PFSK-1 (cell line): ENCODE measurements around the gene PXT1.

Experiments
- POLR2AphosphoS5 ChIP-seq: IDR thresholded peaks from 2 replicates; pipeline ENCODE4 v1.6.1; 2012; ENCODE audit warnings: low read depth, mild to moderate bottlenecking, control low read depth, low read length, moderate library complexity
- SIN3A ChIP-seq: IDR thresholded peaks from 2 replicates; pipeline ENCODE4 v1.6.1; 2012; ENCODE audit warnings: mild to moderate bottlenecking, low read length, moderate library complexity, borderline replicate concordance; ENCODE audit not compliant: insufficient read depth
- TAF1 ChIP-seq: IDR thresholded peaks from 2 replicates; pipeline ENCODE4 v1.6.1; 2012; ENCODE audit warnings: low read length, control low read depth, borderline replicate concordance; ENCODE audit not compliant: insufficient read depth
- TF ChIP-seq, protein P1 (sequence below), 2 experiments: IDR thresholded peaks; 2 replicates each; pipeline versions ENCODE4 v1.6.1 to v1.8.0; 2011 to 2012; ENCODE audit warnings: low read depth in 2 of 2, low read length in 2 of 2, control low read depth in 1 of 2, inconsistent platforms in 1 of 2, mild to moderate bottlenecking in 1 of 2, moderate library complexity in 1 of 2; ENCODE audit not compliant: insufficient read depth in 1 of 2

DNA sequence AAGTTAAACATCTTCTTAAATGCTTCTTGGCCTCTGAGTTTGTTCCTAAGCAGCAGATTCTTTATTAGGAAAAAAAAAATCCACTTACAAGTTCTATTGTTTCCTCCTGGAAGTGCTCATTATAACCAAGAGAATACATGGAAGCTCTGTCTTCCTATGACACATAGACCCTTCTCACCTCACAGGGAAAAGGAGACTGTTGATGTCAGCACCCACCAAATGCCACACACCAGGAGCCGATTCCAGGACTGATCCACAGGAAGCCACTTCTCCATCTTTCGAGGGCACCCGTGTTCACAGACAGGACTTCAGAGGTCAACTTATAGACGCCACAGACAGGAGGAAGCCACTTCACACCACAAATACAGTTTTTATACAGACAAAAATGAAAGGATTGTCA is 92.6 kb downstream of the PXT1 start:
- TF ChIP-seq, protein P1, sequence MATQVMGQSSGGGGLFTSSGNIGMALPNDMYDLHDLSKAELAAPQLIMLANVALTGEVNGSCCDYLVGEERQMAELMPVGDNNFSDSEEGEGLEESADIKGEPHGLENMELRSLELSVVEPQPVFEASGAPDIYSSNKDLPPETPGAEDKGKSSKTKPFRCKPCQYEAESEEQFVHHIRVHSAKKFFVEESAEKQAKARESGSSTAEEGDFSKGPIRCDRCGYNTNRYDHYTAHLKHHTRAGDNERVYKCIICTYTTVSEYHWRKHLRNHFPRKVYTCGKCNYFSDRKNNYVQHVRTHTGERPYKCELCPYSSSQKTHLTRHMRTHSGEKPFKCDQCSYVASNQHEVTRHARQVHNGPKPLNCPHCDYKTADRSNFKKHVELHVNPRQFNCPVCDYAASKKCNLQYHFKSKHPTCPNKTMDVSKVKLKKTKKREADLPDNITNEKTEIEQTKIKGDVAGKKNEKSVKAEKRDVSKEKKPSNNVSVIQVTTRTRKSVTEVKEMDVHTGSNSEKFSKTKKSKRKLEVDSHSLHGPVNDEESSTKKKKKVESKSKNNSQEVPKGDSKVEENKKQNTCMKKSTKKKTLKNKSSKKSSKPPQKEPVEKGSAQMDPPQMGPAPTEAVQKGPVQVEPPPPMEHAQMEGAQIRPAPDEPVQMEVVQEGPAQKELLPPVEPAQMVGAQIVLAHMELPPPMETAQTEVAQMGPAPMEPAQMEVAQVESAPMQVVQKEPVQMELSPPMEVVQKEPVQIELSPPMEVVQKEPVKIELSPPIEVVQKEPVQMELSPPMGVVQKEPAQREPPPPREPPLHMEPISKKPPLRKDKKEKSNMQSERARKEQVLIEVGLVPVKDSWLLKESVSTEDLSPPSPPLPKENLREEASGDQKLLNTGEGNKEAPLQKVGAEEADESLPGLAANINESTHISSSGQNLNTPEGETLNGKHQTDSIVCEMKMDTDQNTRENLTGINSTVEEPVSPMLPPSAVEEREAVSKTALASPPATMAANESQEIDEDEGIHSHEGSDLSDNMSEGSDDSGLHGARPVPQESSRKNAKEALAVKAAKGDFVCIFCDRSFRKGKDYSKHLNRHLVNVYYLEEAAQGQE (IDR thresholded peaks at IDR 0.05; ENCODE audit: insufficient read depth in 1 of 2, low read depth in 2 of 2, low read length in 2 of 2) = no peak
- no peak for TF ChIP-seq TAF1
- TF ChIP-seq POLR2AphosphoS5 = no peak
- TF ChIP-seq SIN3A = no peak
